Naive B cell (primary cell): ENCODE data around the gene LAG3. TPM values are rescaled to one million over a fixed set of nuclear protein-coding genes. Genes with fewer than 3 reads are reported as not detected.
A peak's percentile ranks its signal among the peaks of the same experiment; 100 is the strongest.
"Not testable (repeated sequence)": the region's sequence is repeated elsewhere in the genome, so short reads cannot be mapped to it uniquely, and the experiment has no call there.

Experiments used
- ATAC-seq, 2 donors: fragments of 150-1000 bp; cut with Tn5 transposase; 2 replicates each; pipeline ENCODE4 v1.10.0; 2021; ENCODE audit warnings: low read depth in 2 of 2, mild to moderate bottlenecking in 2 of 2, moderate library complexity in 2 of 2
- DNase-seq: peaks from one replicate; pipeline ENCODE4 v3.0.0; 2022
- H3K27ac Mint-ChIP-seq, 6 donors: one replicate each; pipeline ENCODE4 v1.8.0; 2020 to 2022; ENCODE audit warnings: mild to moderate bottlenecking in 6 of 6, mixed read lengths in 6 of 6, moderate library complexity in 5 of 6, inconsistent platforms in 2 of 6
- H3K27me3 Mint-ChIP-seq, 3 donors: one replicate each; pipeline ENCODE4 v1.8.0; 2021 to 2022; ENCODE audit warnings: mixed read lengths in 3 of 3, mild to moderate bottlenecking in 1 of 3
- H3K36me3 Mint-ChIP-seq, 2 donors: one replicate each; pipeline ENCODE4 v1.8.0; 2020 to 2022; ENCODE audit warnings: mixed read lengths in 2 of 2, inconsistent platforms in 1 of 2, mild to moderate bottlenecking in 1 of 2
- H3K4me1 Mint-ChIP-seq, 3 donors: one replicate each; pipeline ENCODE4 v1.8.0; 2020 to 2022; ENCODE audit warnings: mixed read lengths in 3 of 3, inconsistent platforms in 1 of 3, mild to moderate bottlenecking in 1 of 3, moderate library complexity in 1 of 3
- H3K4me3 Mint-ChIP-seq, 8 donors: one replicate each; pipeline ENCODE4 v1.8.0; 2020 to 2022; ENCODE audit warnings: mild to moderate bottlenecking in 8 of 8, mixed read lengths in 8 of 8, moderate library complexity in 8 of 8, inconsistent platforms in 2 of 8
- H3K9me3 Mint-ChIP-seq, 7 donors: one replicate each; pipeline ENCODE4 v1.8.0; 2020 to 2022; ENCODE audit warnings: mixed read lengths in 7 of 7, mild to moderate bottlenecking in 5 of 7, inconsistent platforms in 2 of 7, moderate library complexity in 1 of 7
- polyA plus RNA-seq, 6 donors: library from polyadenylated mRNA; unstranded; fragments of 300-500 nt; fragmentation: Illumina TruSeq; gene quantifications; one replicate each; pipeline ENCODE4 v1.2.3, GENCODE V29; 2021; ENCODE audit warnings: low read depth in 6 of 6

Gene LAG3
- polyA plus RNA-seq, 6 donors from 2014 or later = 0.16 to 0.17 TPM; not detected in 4

GRCh38 chr12:6743300-6743699 lies 29.0 kb upstream of the LAG3 start:
- DNase-seq, ATAC-seq, H3K9me3 Mint-ChIP-seq, H3K27me3 Mint-ChIP-seq: not testable (repeated sequence)
- peaks cover 5 to 14% of the 10 kb centered on the region in 2 donors for H3K36me3 Mint-ChIP-seq
- H3K4me3 Mint-ChIP-seq = peak overlapping the region in 1 of 8 donors; percentile 50
- H3K4me1 Mint-ChIP-seq = peaks cover 16 to 23% (median 22%) of the 10 kb centered on the region in 3 donors
- peak overlapping the region in 1 of 6 donors; percentile 60 for H3K27ac Mint-ChIP-seq

GRCh38 chr12:6745741-6746525 lies 26.4 kb upstream of the LAG3 start:
- Mint-ChIP-seq H3K9me3 (peaks cover 0 to 3% (median 0%) of the 10 kb centered on the region in 7 donors), H3K36me3 (peaks cover 5 to 32% of the 10 kb centered on the region in 2 donors), H3K27ac (peak overlapping the region; percentile 74 to 97 (median 96)), H3K4me1 (peaks cover 20 to 25% (median 23%) of the 10 kb centered on the region in 3 donors), H3K4me3 (peak overlapping the region; percentile 23 to 85 (median 52)), H3K27me3 (no peaks in the 10 kb centered on the region)
- ATAC-seq (peak; percentile 100), DNase-seq (peak; percentile 63)

DNA sequence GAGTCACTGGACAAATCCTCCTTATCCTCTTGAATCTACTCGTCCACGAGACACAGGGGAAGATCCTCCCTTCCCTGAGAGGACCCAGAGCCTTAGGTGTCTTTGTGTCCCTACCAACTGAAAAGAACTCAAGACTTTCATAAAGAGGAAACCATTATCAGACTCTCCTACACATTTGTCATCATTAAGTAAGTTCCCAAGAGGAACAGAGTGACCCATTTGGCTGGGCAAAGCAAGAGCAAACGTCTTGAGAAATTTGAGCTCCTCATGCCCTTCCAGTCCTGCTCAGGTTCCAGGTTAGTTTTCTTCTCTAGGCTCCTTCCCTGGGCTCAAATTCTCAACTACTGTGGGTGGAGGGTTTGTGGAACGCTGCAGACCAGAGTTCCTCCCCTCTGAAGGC lies 25.1 kb upstream of the LAG3 start:
- Mint-ChIP-seq H3K4me3 (peak overlapping the region in 2 of 8 donors; percentile 6 to 24), H3K4me1 (peaks cover 27 to 35% (median 31%) of the 10 kb centered on the region in 3 donors), H3K9me3 (peaks cover 0 to 3% (median 0%) of the 10 kb centered on the region in 7 donors), H3K27ac (peak overlapping the region in 3 of 6 donors; percentile 54 to 81 (median 70)), H3K27me3 (no peaks in the 10 kb centered on the region), H3K36me3 (peaks cover 5 to 35% of the 10 kb centered on the region in 2 donors)
- ATAC-seq (no peak), DNase-seq (no peak)

GRCh38 chr12:6748761-6749160 lies 23.6 kb upstream of the LAG3 start:
- H3K4me3 Mint-ChIP-seq = peak overlapping the region in 2 of 8 donors; percentile 12 to 33
- no peaks in the 10 kb centered on the region for H3K27me3 Mint-ChIP-seq
- peaks cover 5 to 35% of the 10 kb centered on the region in 2 donors for H3K36me3 Mint-ChIP-seq
- H3K9me3 Mint-ChIP-seq = no peaks in the 10 kb centered on the region
- peak overlapping the region in 1 of 6 donors; percentile 67 for H3K27ac Mint-ChIP-seq
- no peak for ATAC-seq
- DNase-seq = no peak
- H3K4me1 Mint-ChIP-seq = peaks cover 34 to 47% (median 44%) of the 10 kb centered on the region in 3 donors

DNA sequence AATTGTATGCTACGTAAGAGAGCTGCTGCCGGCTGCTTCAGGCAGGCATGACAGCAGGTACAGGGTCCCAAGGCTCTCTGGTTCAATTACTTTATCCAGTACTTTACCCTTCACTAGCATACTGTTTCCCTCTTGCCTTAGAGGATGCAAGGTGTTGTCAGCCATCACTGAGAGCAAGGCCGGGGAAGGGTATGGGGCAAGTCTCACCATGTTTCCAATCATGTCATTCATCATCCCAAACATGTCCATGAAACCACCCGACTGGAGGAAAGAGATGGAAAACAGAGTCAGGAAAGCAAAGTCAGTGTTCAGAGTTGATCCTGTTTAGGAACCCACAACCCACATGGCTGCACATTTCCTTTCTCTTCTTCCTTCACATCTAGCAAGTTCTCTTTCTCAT lies 21.8 kb upstream of the LAG3 start:
- H3K27me3 Mint-ChIP-seq = no peaks in the 10 kb centered on the region
- H3K4me1 Mint-ChIP-seq = peaks cover 27 to 42% (median 40%) of the 10 kb centered on the region in 3 donors
- ATAC-seq = no peak
- peak overlapping the region in 2 of 6 donors; percentile 53 to 83 for H3K27ac Mint-ChIP-seq
- peak overlapping the region in 2 of 8 donors; percentile 29 to 99 for H3K4me3 Mint-ChIP-seq
- no peaks in the 10 kb centered on the region for H3K9me3 Mint-ChIP-seq
- no peak for DNase-seq
- peaks cover 5 to 35% of the 10 kb centered on the region in 2 donors for H3K36me3 Mint-ChIP-seq

GRCh38 chr12:6751767-6752166 lies 20.6 kb upstream of the LAG3 start:
- Mint-ChIP-seq H3K9me3 (no peaks in the 10 kb centered on the region), H3K4me3 (peak overlapping the region; percentile 93 to 99 (median 96)), H3K4me1 (peaks cover 20 to 34% (median 29%) of the 10 kb centered on the region in 3 donors), H3K27ac (peak overlapping the region; percentile 27 to 100 (median 72)), H3K36me3 (peaks cover 5 to 35% of the 10 kb centered on the region in 2 donors), H3K27me3 (peaks cover 0 to 1% (median 0%) of the 10 kb centered on the region in 3 donors)
- ATAC-seq = no peak
- DNase-seq = no peak

GRCh38 chr12:6752167-6752920 lies 20.0 kb upstream of the LAG3 start:
- H3K9me3 Mint-ChIP-seq = no peaks in the 10 kb centered on the region
- peaks cover 0 to 7% (median 5%) of the 10 kb centered on the region in 3 donors for H3K27me3 Mint-ChIP-seq

DNA sequence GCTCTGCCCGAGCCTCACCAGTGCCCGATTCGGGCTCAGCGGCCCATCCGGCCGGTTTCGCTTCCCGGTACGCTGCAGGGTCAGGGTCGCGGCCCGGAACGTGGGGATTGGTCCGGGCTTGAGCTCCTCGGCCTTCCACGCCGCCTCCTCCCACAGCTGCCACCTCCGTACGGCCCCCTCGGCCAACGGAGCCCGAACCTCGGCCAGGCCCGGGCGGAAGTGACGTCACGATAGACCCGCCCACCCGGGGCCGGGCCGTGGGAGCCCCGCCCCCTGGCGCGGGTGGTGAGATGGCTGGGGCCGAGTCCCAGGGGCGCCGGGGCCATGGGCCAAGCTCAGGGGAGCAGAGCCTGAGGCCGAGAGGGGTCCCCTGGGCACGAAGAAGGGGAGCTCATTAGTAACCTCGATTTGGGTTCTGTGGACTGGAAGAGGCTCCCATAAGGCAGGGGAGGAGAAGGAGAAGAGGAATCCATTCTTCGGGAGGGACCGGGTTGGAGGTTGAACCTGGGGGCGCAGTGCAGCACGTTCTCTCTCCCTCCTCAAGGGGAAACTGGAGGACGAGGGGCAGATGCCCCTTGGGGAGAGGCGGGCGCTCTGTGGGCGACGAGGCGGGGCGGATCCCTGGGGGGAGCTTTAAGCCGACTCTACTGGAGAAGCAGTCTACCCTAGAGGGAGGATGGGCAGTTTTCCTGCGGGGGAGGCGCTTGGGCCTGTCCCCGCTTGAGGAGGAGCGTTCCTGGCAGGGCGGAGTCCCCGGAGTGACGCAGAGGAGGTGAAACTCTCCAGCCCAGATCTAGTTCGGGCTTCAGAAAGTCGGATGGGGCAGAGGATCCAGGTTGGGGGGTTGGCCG lies 19.2 kb upstream of the LAG3 start, which contains the start of gene MLF2:
TSS of gene MLF2 (minus strand) at position 221 of the 851 bp plus-strand sequence. CDS start 807 bp downstream, outside the sequence.
- H3K4me3 Mint-ChIP-seq = peak within 1 kb of the TSS; percentile 93 to 99 (median 96)
- H3K9me3 Mint-ChIP-seq = no peaks in the 10 kb centered on the region
- peak; percentile 97 for DNase-seq
- peaks cover 0 to 23% of the 10 kb centered on the region in 2 donors for H3K36me3 Mint-ChIP-seq
- peaks cover 0 to 9% (median 7%) of the 10 kb centered on the region in 3 donors for H3K27me3 Mint-ChIP-seq
- peak; percentile 87 to 92 for ATAC-seq
- peaks cover 23 to 34% (median 25%) of the 10 kb centered on the region in 3 donors for H3K4me1 Mint-ChIP-seq
- peak within 1 kb of the TSS; percentile 98 to 100 (median 99) for H3K27ac Mint-ChIP-seq

More at GRCh38 chr12:6752167-6752920, 20.0 kb upstream of the LAG3 start:
- Mint-ChIP-seq H3K4me1 (peaks cover 20 to 34% (median 25%) of the 10 kb centered on the region in 3 donors), H3K27ac (peak overlapping the region; percentile 39 to 100 (median 96)), H3K36me3 (peaks cover 2 to 31% of the 10 kb centered on the region in 2 donors), H3K4me3 (peak overlapping the region; percentile 93 to 99 (median 96))
- peak; percentile 0 for ATAC-seq
- DNase-seq = no peak

DNA sequence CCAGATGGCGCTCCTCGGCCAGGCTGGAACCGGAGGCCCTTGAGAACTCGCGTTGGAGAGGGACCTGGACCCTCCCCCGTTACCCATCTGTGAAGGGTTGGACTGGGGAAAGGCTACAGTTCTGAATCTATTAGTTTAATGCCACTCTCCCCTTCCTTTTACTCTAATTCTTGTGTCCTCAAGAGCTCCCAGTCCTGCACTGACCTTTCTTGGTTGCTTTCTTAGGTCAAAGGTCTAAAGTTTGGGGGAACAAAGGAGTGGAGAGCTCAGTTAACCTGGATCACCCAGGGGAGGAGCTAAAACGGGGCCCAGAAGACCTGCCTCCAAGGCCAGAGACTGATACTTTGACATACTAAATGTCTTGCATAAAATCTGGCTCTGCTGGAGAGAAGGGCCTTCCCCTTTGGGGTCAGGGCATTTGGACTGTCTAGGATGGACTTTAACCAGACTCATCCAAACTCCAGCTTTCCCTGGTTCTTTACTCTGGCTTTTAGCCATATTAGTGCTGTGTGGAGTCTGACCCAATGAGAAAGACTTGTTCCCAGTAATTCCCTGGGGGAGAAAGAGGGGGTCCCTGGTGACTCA lies 18.5 kb upstream of the LAG3 start:
- H3K27me3 Mint-ChIP-seq = peaks cover 0 to 9% (median 7%) of the 10 kb centered on the region in 3 donors
- no peak for ATAC-seq
- H3K27ac Mint-ChIP-seq = peak overlapping the region; percentile 98 to 100 (median 99)
- peak overlapping the region; percentile 93 to 99 (median 96) for H3K4me3 Mint-ChIP-seq
- H3K9me3 Mint-ChIP-seq = no peaks in the 10 kb centered on the region
- H3K36me3 Mint-ChIP-seq = peaks cover 0 to 16% of the 10 kb centered on the region in 2 donors
- DNase-seq = no peak
- peaks cover 25 to 40% (median 28%) of the 10 kb centered on the region in 3 donors for H3K4me1 Mint-ChIP-seq

- peak overlapping the region in 5 of 8 donors; percentile 9 to 99 (median 27) for H3K4me3 Mint-ChIP-seq
- peak overlapping the region in 2 of 6 donors; percentile 62 to 71 for H3K27ac Mint-ChIP-seq
- ATAC-seq (no peak), DNase-seq (no peak)
- H3K9me3 Mint-ChIP-seq = no peaks in the 10 kb centered on the region
- peaks cover 0 to 11% of the 10 kb centered on the region in 2 donors for H3K36me3 Mint-ChIP-seq
- peaks cover 25 to 42% (median 28%) of the 10 kb centered on the region in 3 donors for H3K4me1 Mint-ChIP-seq
- peaks cover 0 to 9% (median 7%) of the 10 kb centered on the region in 3 donors for H3K27me3 Mint-ChIP-seq
These were observed 17.9 kb upstream of the LAG3 start for GRCh38 chr12:6754411-6754810.

DNA sequence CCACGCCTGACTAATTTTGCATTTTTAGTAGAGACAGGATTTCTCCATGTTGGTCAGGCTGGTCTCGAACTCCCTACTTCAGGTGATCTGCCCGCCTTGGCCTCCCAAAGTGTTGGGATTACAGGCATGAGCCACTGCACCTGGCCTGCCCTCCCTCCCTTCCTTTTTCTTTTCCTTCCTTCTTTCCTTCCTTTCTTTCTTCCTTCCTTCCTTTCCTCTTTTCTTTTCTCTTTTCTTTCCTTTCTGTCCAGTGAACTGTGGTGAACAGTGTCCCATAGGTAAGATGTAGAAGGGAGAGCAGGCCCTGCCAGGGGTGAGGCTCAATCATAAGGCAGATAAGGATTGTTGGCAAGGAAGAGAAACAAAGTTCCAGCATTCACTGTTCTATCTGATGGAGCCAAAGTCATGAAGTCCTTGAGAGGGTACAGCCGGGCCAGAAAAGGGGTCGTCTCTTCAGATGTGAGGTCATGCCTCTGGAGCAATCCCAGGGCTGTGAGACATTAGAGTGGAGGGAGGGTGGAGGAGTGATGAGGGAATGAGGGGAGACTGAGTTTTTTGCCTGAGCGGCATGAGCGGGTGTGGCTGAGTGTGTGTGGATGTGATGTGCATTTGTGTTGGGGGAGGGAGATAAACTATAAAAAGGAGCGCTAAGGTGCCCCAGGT lies 15.2 kb upstream of the LAG3 start:
- H3K4me1 Mint-ChIP-seq = peaks cover 12 to 27% (median 25%) of the 10 kb centered on the region in 3 donors
- H3K9me3 Mint-ChIP-seq = no peaks in the 10 kb centered on the region
- DNase-seq (no peak), ATAC-seq (no peak)
- peak overlapping the region in 1 of 6 donors; percentile 16 for H3K27ac Mint-ChIP-seq
- H3K36me3 Mint-ChIP-seq = no peaks in the 10 kb centered on the region
- peak overlapping the region in 1 of 8 donors; percentile 60 for H3K4me3 Mint-ChIP-seq
- H3K27me3 Mint-ChIP-seq = peaks cover 9 to 13% (median 10%) of the 10 kb centered on the region in 3 donors
